Stimulated activated CD4-positive, alpha-beta T cell treated with anti-CD3 and anti-CD28 coated beads, Interleukin-12 subunit alpha, Interleukin-12 subunit beta, amount 100 ng/mL, for 48 hours (primary cell): ENCODE measurements around the gene CLEC1B.
"Not testable (repeated sequence)": the region's sequence is repeated elsewhere in the genome, so short reads cannot be mapped to it uniquely, and the experiment has no call there.

Experiments
- DNase-seq, 3 donors: peaks; one replicate each; pipeline ENCODE4 v3.0.0-alpha.2; 2020; ENCODE audit warnings: low read depth in 2 of 3, low spot score in 1 of 3

The CLEC1B gene

GRCh38 chr12:9999016-9999415 is at the start of gene CLEC1B:
Gene CLEC1B, minus strand, starts transcription at chr12:9999121. Its CDS starts 21 bp downstream, at chr12:9999100.
- DNase-seq, result no peak

DNA sequence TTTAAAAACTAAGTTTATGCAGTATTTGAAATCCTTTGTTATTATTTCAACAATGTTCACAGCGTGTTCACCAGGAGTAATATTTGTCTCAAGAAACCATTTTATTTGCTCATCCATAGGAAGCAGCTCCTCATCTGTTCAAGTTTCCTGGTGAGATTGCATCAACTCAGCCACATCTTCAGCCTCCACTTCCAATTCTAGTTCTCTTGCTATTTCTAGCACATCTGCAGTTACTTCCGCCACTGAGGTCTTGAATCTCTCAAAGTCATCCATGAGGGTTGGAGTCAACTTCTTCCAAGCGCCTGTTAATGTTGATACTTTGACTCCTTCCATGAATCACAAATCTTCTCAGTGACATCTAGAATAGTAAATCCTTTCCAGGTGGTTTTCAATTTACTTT is 49.6 kb upstream of the CLEC1B start:
- DNase-seq, result no peak

GRCh38 chr12:10042167-10042566 is 43.2 kb upstream of the CLEC1B start:
- DNase-seq, result no peak

- no peak for DNase-seq
Observed at GRCh38 chr12:10033783-10034545, 35.0 kb upstream of the CLEC1B start.

- no peak for DNase-seq
Observed at GRCh38 chr12:10031771-10032175, 32.9 kb upstream of the CLEC1B start.

- no peak for DNase-seq
Observed at GRCh38 chr12:10031321-10031720, 32.4 kb upstream of the CLEC1B start.

DNA sequence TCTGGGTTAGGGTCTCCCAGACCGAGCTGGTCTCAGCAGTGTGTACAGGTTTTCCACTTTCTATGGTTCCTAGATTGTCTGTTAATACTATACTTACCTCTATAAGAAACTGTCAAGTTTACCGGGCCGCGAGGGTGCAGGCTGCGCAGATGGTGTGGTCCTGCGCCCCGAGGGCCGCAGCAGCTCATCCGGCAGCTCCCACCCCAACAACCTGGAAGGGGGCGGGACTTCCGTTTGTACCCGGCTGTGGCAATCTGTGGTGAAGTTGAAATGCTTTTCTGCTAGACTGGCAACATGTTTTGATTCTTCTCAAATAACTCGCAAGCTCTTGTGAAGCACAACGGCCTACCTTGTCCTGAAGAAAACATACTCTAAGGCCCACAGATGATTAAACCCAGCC is 31.5 kb upstream of the CLEC1B start, which contains the start of gene CLEC9A:
TSS of gene CLEC9A (plus strand) at position 237 of the 400 bp plus-strand sequence. CDS start 22,006 bp downstream, outside the sequence.
- DNase-seq, result no peak

DNA sequence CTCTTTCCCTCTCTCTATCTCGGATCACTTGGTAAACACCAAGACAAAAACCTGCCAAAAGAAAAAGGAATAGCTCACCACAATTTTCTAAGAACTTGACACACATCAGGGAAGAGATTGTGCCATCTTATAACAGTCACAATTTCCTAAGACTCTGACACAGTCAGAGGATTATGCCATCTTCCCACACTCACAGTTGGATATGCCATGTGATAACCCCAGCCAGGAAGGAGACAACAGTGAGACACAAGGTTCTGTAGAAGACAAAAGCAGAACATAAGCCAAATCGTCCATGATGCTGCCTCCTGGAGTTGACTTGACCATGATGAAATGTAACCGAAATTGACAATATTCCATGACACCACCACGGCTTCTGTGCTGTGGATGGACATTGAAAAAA is 28.8 kb upstream of the CLEC1B start:
- no peak for DNase-seq

DNA sequence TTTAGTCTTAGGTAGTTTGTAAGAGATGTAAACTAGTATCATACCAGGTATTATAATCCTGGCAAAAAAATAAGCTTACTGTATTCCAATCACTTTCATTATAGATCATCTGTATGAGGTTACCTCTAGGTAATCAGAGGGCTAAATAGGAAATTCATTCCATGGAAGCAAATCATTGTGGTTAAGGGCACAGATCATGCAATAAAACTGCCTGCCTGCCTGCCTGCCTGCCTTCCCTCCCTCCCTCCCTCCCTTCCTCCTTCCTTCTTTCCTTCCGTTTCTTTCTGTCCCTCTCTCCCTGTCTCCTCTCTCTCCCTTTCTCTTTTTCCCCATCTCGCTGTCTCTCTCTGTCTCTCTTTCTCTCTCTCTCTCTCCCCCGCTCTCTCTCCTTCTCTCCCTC is 28.4 kb upstream of the CLEC1B start:
- DNase-seq, result no peak

GRCh38 chr12:10026666-10027065 is 27.7 kb upstream of the CLEC1B start:
- not testable (repeated sequence) for DNase-seq

GRCh38 chr12:10025236-10025635 is 26.3 kb upstream of the CLEC1B start:
- DNase-seq, result no peak

- DNase-seq, result no peak
Observed at GRCh38 chr12:10021342-10021741, 22.4 kb upstream of the CLEC1B start.

- DNase-seq, result no peak
Observed at GRCh38 chr12:10018386-10018785, 19.5 kb upstream of the CLEC1B start.

- no peak for DNase-seq
Observed at GRCh38 chr12:10016881-10017280, 18.0 kb upstream of the CLEC1B start.

DNA sequence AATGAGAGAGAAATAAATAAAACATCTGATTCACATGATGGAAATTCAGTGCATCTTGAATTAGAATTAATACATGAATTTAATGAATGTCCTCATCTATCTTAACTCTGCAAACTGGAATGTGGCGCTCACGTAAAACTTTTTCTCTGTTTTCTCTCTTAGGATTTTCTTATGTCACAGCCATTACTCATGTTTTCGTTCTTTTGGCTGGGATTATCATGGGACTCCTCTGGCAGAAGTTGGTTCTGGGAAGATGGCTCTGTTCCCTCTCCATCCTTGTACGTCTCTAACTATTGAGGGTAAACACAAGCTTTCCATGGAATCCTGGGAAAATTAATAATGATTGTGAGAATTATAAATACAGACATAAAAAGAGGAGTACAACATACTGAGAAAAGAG is 16.5 kb upstream of the CLEC1B start:
- no peak for DNase-seq

- DNase-seq, result no peak
Observed at GRCh38 chr12:10012630-10013330, 13.9 kb upstream of the CLEC1B start.

GRCh38 chr12:10001171-10001776 is 2.4 kb upstream of the CLEC1B start:
- no peak for DNase-seq

DNA sequence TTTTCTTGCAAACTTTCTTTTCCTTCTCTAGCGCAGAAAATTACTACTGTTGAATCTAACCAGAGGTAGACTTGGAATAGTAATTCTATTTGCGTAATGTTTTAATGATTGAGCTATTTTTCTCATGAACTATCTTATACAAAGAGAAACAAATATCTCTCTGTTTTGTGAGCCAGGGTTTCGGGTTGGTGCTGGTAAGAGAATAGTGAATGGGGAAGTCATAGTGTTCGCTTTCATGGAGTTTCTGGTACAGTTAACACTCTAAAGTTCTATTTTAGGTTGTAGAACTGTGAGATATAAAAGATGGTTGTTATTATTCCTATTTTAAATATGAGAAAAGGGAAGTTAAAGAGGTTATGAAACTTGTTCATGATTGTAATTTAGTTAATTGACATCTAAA is 6.6 kb downstream of the CLEC1B start:
- no peak for DNase-seq

GRCh38 chr12:9991876-9992275 is 7.0 kb downstream of the CLEC1B start:
- no peak for DNase-seq

DNA sequence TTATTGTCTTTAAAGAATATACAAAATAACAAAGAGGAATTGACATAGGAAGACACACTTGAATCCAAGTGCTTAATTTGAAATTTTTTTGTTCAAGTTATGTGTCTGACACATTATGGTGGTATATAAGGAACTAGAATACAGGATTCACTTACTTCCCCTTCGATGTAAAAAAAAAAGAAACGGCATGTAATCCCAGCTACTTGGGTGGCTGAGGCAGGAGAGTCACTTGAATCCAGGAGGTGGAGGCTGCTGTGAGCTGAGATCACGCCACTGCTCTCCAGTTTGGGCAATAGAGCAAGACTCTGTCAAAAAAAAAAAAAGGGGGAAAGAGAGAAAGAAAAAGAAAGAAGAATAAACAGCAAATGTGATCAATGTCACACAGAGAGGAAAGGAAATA is 18.8 kb downstream of the CLEC1B start:
- DNase-seq, result no peak

DNA sequence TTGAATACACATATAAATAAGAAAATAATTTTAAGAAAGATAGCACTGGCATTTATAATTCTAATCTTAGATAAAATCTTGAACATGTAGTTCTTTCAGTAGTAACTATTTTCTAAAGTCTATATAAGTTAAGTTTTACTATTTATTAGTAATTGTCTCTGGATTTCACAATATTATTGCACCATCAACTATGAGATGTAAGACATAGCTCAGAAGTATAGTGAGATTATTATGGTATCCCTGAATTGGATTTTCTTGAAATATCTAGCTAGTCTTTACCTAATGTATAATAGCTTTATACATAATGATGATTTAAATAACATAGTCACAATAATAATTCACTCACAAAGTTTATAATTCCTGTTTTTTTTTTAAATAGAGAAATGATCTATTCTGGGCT is 21.0 kb downstream of the CLEC1B start:
- no peak for DNase-seq

DNA sequence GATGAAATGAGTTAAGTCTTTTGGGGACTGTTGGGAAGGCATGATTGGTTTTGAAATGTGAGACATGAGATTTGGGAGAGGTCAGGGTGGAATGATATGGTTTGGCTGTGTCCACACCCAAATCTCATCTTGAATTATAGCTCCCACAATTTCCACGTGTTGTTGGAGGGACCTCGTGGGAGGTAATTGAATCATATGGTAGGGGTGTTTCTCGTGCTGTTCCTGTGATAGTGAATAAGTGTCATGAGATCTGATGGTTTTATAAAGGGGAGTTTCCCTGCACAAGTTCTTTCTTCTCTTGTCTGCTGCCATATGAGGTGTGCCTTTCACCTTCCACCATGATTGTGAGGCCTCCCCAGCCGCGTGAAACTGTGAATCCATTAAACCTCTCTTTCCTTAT is 22.3 kb downstream of the CLEC1B start:
- DNase-seq, result not testable (repeated sequence)
